Measurements from ENCODE around the gene C19orf12. TPM values are rescaled to one million over a fixed set of nuclear protein-coding genes. Genes with fewer than 3 reads are reported as not detected.

C19orf12 gene
- total RNA-seq, 2 experiments from 2014 or later, result 7.7 TPM

GRCh38 chr19:29761575-29762232, 46.6 kb upstream of the C19orf12 start:
- ChIA-PET POLR2A (interaction anchor here (0.7 kb wide), 1 partner anchor 46 kb away, joined by 4 read pairs; no protein-coding TSS in a partner anchor), CTCF (interaction anchor here (1.1 to 1.6 kb wide), 3 partner anchors 10 to 89 kb away, joined by 3 to 4 read pairs (median 4); no protein-coding TSS in a partner anchor)
- Histone ChIP-seq H3K4me3 (ENCODE audit: low read length) (no peak overlapping the region), H3K27ac (ENCODE audit: low read depth in 1 of 2, low read length in 2 of 2) (no peak overlapping the region), H3K9me3 (ENCODE audit: control insufficient read depth in 1 of 2, insufficient read depth in 1 of 2, low read length in 2 of 2) (no peaks in the 10 kb centered on the region), H3K36me3 (ENCODE audit: insufficient read depth, low read length) (no peaks in the 10 kb centered on the region), H3K27me3 (ENCODE audit: control insufficient read depth in 1 of 2, insufficient read depth in 2 of 2, low read length in 2 of 2) (peaks cover 0 to 3% of the 10 kb centered on the region in 2 experiments), H3K4me1 (ENCODE audit: insufficient read depth, low read length) (peaks cover 9% of the 10 kb centered on the region)
- Mint-ChIP-seq H3K27ac (no peak overlapping the region), H3K4me3 (no peak overlapping the region), H3K36me3 (ENCODE audit: low read depth) (no peaks in the 10 kb centered on the region), H3K27me3 (no peaks in the 10 kb centered on the region), H3K4me1 (ENCODE audit: low read depth) (no peaks in the 10 kb centered on the region), H3K9me3 (no peaks in the 10 kb centered on the region)
- TF ChIP-seq, protein P1, sequence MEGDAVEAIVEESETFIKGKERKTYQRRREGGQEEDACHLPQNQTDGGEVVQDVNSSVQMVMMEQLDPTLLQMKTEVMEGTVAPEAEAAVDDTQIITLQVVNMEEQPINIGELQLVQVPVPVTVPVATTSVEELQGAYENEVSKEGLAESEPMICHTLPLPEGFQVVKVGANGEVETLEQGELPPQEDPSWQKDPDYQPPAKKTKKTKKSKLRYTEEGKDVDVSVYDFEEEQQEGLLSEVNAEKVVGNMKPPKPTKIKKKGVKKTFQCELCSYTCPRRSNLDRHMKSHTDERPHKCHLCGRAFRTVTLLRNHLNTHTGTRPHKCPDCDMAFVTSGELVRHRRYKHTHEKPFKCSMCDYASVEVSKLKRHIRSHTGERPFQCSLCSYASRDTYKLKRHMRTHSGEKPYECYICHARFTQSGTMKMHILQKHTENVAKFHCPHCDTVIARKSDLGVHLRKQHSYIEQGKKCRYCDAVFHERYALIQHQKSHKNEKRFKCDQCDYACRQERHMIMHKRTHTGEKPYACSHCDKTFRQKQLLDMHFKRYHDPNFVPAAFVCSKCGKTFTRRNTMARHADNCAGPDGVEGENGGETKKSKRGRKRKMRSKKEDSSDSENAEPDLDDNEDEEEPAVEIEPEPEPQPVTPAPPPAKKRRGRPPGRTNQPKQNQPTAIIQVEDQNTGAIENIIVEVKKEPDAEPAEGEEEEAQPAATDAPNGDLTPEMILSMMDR (IDR thresholded peaks at IDR 0.05), result no peak
- no peak for ATAC-seq (ENCODE audit: poor library complexity)
- intact Hi-C loops (cut with DNase I, micrococcal nuclease), result no loop called here
- DNase-seq, result no peak

DNA sequence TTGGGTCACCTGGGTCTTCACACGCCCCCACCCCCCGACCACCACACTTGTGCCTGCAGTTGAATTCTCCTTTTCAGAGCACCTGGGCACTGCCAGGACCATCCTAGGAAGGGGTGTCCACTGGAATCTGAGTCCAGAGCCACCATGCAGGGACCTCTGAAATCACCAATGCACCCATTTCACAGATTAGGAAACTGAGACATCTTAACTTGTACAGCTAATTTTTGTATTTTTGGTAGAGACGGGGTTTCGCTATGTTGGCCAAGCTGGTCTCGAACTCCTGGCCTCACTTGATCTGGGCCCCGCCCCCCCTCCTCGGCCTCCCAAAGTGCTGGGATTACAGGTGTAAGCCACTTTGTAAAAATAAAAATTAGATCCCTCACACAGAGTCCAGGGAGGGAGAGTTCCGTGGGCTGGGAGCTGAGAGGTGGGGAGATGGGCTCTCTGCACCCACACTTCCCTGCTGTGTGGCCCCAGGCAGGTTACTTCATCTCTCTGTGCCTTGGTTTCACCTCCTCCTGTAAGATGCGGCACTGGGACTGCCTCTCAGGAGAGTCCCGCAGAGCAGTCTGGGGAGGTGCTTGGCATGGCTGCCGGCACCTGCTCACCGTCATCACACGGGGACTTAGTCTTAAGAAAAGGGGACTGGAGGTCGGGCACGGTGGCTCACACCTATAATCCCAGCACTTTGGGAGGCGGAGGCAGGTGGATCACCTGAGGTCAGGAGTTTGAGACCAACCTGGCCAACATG, 45.9 kb upstream of the C19orf12 start:
- no peak overlapping the region for H3K27ac Mint-ChIP-seq
- H3K36me3 ChIP-seq (ENCODE audit: insufficient read depth, low read length), result no peaks in the 10 kb centered on the region
- peaks cover 9% of the 10 kb centered on the region for H3K4me1 ChIP-seq (ENCODE audit: insufficient read depth, low read length)
- H3K27me3 Mint-ChIP-seq, result no peaks in the 10 kb centered on the region
- H3K4me3 Mint-ChIP-seq, result no peak overlapping the region
- no peaks in the 10 kb centered on the region for H3K36me3 Mint-ChIP-seq (ENCODE audit: low read depth)
- DNase-seq (no peak), ATAC-seq (ENCODE audit: poor library complexity) (no peak)
- ChIA-PET CTCF (interaction anchor here (1.1 to 2.2 kb wide), 8 partner anchors 10 to 114 kb away, joined by 3 to 25 read pairs (median 5); no protein-coding TSS in a partner anchor), POLR2A (no interaction called here)
- H3K27ac ChIP-seq (ENCODE audit: low read depth in 1 of 2, low read length in 2 of 2), result no peak overlapping the region
- intact Hi-C loops (cut with DNase I, micrococcal nuclease), result loop anchor here (1.0 kb wide), 3 partner anchors 31 to 112 kb away; no protein-coding TSS in a partner anchor
- no peaks in the 10 kb centered on the region for H3K4me1 Mint-ChIP-seq (ENCODE audit: low read depth)
- no peaks in the 10 kb centered on the region for H3K9me3 Mint-ChIP-seq
- H3K9me3 ChIP-seq (ENCODE audit: control insufficient read depth in 1 of 2, insufficient read depth in 1 of 2, low read length in 2 of 2), result no peaks in the 10 kb centered on the region
- TF ChIP-seq, protein P1 (IDR thresholded peaks at IDR 0.05), result no peak
- no peak overlapping the region for H3K4me3 ChIP-seq (ENCODE audit: low read length)
- H3K27me3 ChIP-seq (ENCODE audit: control insufficient read depth in 1 of 2, insufficient read depth in 2 of 2, low read length in 2 of 2), result peaks cover 0 to 3% of the 10 kb centered on the region in 2 experiments

DNA sequence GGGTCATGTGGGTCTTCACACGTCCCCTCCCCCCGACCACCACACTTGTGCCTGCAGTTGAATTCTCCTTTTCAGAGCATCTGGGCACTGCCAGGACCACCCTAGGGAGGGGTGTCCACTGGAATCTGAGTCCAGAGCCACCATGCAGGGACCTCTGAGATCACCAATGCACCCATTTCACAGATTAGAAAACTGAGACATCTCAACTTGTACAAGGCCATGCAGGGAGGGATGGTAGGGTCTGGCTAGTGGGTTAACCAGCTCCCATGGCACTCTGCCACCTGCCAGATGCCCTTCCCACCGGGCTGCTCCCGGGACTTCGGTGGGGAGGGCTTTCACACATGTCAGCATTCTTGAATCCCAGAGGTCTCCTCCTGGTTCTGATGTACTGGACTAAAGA, 44.3 kb upstream of the C19orf12 start:
- Mint-ChIP-seq H3K4me3 (no peak overlapping the region), H3K36me3 (ENCODE audit: low read depth) (no peaks in the 10 kb centered on the region), H3K9me3 (no peaks in the 10 kb centered on the region), H3K27ac (no peak overlapping the region), H3K27me3 (no peaks in the 10 kb centered on the region), H3K4me1 (ENCODE audit: low read depth) (no peaks in the 10 kb centered on the region)
- H3K27ac ChIP-seq (ENCODE audit: low read depth in 1 of 2, low read length in 2 of 2), result no peak overlapping the region
- no peak for ATAC-seq (ENCODE audit: poor library complexity)
- ChIA-PET CTCF (interaction anchor here (0.6 to 2.2 kb wide), 14 partner anchors 10 to 185 kb away, joined by 3 to 25 read pairs (median 4); no protein-coding TSS in a partner anchor), POLR2A (interaction anchor here (0.7 to 1.4 kb wide), 2 partner anchors 86 to 113 kb away, joined by 3 to 5 read pairs; no protein-coding TSS in a partner anchor)
- TF ChIP-seq, protein P1 (IDR thresholded peaks at IDR 0.05), result no peak
- no peak for DNase-seq
- intact Hi-C loops (cut with DNase I, micrococcal nuclease), result no loop called here
- H3K9me3 ChIP-seq (ENCODE audit: control insufficient read depth in 1 of 2, insufficient read depth in 1 of 2, low read length in 2 of 2), result no peaks in the 10 kb centered on the region
- H3K4me3 ChIP-seq (ENCODE audit: low read length), result no peak overlapping the region
- H3K4me1 ChIP-seq (ENCODE audit: insufficient read depth, low read length), result peaks cover 9% of the 10 kb centered on the region
- H3K36me3 ChIP-seq (ENCODE audit: insufficient read depth, low read length), result no peaks in the 10 kb centered on the region
- H3K27me3 ChIP-seq (ENCODE audit: control insufficient read depth in 1 of 2, insufficient read depth in 2 of 2, low read length in 2 of 2), result peaks cover 0 to 3% of the 10 kb centered on the region in 2 experiments

All from CD4-positive, alpha-beta T cell (primary cell).